ENCODE data around the gene ABCB1. TPM values are rescaled to one million over a fixed set of nuclear protein-coding genes. Genes with fewer than 3 reads are reported as not detected.

Gene ABCB1
- total and polyA plus RNA-seq, 9 of the 15 experiments (the other 6 are each of a cell fraction or from before 2014, with no cell fraction given), result 0.03 to 0.86 (median 0.52) TPM

DNA sequence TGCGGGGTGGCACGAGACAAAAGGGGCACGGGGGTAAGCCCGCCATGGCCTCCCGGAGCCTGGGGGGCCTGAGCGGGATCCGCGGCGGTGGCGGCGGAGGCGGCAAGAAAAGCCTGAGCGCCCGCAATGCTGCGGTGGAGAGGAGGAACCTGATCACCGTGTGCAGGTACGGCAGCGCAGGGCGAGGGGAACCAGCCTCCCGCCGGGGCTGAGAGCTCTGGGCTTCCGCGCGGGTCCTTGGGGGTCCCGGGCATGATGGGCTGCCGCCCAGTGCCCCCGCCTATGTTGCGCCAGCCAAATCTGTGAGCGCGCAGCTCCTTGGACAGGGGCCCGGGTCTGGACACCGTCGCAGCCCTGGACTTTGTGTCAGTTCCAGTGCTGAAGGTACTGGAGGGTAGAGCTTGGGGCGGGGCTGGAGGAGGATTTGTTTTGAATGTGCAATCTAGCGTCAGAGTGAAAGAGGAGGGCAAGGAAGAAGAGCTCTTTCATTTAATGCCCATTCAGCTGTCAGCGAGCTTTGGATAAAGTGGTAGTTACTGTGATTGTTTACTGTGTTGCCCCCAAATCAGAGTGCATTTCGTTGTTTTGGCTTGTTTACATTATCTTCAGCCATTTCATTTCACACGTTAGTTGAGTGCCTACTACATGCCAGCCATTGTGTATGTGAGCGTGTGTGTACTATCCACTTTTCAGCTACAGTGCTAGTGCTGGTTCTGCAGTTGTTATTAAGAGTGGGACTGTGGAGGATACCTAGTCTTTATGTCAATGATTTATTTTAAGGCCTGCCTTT is 28.3 kb upstream of the ABCB1 start (continued):
- TF ChIP-seq, protein P1, sequence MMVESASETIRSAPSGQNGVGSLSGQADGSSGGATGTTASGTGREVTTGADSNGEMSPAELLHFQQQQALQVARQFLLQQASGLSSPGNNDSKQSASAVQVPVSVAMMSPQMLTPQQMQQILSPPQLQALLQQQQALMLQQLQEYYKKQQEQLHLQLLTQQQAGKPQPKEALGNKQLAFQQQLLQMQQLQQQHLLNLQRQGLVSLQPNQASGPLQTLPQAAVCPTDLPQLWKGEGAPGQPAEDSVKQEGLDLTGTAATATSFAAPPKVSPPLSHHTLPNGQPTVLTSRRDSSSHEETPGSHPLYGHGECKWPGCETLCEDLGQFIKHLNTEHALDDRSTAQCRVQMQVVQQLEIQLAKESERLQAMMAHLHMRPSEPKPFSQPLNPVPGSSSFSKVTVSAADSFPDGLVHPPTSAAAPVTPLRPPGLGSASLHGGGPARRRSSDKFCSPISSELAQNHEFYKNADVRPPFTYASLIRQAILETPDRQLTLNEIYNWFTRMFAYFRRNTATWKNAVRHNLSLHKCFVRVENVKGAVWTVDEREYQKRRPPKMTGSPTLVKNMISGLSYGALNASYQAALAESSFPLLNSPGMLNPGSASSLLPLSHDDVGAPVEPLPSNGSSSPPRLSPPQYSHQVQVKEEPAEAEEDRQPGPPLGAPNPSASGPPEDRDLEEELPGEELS (CRISPR knock-in tag; IDR thresholded peaks at IDR 0.05; ENCODE audit: borderline replicate concordance), result no peak
- no peak for TF ChIP-seq ZNF282 (CRISPR knock-in tag; IDR thresholded peaks at IDR 0.05)
- no peak for TF ChIP-seq KDM2B (CRISPR knock-in tag; IDR thresholded peaks at IDR 0.05)
- no peak for TF ChIP-seq ZNF551 (CRISPR knock-in tag; IDR thresholded peaks at IDR 0.05)
- TF ChIP-seq, protein P2, sequence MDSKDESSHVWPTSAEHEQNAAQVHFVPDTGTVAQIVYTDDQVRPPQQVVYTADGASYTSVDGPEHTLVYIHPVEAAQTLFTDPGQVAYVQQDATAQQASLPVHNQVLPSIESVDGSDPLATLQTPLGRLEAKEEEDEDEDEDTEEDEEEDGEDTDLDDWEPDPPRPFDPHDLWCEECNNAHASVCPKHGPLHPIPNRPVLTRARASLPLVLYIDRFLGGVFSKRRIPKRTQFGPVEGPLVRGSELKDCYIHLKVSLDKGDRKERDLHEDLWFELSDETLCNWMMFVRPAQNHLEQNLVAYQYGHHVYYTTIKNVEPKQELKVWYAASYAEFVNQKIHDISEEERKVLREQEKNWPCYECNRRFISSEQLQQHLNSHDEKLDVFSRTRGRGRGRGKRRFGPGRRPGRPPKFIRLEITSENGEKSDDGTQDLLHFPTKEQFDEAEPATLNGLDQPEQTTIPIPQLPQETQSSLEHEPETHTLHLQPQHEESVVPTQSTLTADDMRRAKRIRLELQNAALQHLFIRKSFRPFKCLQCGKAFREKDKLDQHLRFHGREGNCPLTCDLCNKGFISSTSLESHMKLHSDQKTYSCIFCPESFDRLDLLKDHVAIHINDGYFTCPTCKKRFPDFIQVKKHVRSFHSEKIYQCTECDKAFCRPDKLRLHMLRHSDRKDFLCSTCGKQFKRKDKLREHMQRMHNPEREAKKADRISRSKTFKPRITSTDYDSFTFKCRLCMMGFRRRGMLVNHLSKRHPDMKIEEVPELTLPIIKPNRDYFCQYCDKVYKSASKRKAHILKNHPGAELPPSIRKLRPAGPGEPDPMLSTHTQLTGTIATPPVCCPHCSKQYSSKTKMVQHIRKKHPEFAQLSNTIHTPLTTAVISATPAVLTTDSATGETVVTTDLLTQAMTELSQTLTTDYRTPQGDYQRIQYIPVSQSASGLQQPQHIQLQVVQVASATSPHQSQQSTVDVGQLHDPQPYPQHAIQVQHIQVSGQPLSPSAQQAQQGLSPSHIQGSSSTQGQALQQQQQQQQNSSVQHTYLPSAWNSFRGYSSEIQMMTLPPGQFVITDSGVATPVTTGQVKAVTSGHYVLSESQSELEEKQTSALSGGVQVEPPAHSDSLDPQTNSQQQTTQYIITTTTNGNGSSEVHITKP (IDR thresholded peaks at IDR 0.05; ENCODE audit: partially characterized antibody), result no peak

Data from K562 (cell line).